ENCODE results near the gene ACOT11.

Gene ACOT11

DNA sequence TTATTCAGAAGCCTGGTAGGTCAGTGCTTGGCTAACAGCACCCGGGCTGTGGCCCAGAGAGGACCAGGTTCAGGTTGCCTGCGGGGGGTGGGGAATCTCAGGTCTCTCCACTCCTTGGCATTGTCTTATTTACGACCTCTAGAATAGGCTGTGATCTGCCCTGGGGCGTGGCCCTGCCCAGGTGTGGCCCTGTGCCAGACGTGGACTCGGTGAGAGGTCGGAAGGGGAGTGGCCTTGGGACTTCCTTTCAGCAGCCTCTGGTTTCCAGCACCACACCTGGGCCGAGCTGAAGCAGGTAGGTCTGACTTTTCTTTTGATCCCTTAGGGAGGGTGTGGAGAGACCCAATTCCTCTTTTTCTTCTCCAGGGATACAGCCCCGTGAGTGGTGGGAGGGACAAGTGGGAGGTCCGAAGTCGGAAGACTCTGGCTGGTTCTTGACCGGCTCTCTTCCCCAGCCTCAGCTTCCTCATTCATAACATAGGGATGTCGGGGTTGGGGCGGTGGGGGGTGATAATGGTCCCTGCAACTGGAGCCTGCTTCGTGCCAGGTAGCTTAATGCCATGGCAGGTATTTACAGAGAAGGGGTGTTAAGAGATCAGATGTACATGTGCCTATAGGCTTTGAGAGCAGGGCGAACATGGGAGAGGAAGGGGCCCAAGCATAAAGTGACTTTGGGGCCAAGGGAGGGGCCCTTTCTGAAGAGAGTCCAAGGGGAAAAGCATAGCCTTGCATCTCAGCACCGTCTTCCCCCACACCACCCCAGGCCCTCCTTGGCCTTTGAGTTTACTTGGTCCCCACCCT lies 16.5 kb downstream of the ACOT11 start:
- CTCF ChIA-PET = interaction anchor here (0.7 to 2.6 kb wide), 6 partner anchors 8 to 16 kb away, joined by 3 to 9 read pairs (median 4); partner anchors contain the start of gene ACOT11
- peak overlapping the region in 1 of 7 experiments; percentile 6 for H3K4me3 ChIP-seq (ENCODE audit: control insufficient read depth in 1 of 7, extremely low read depth in 1 of 7, insufficient read depth in 4 of 7, low read depth in 2 of 7, low read length in 6 of 7)
- POLR2A ChIA-PET = interaction anchor here (1.4 kb wide), 1 partner anchor 17 kb away, joined by 4 read pairs; the partner anchor contains the start of gene ACOT11
- no peaks in the 10 kb centered on the region for H3K27me3 ChIP-seq (replicated peaks in 2 of 5; ENCODE audit: control insufficient read depth in 4 of 5, insufficient read depth in 5 of 5, low read length in 4 of 5)
- peaks cover 0 to 34% (median 15%) of the 10 kb centered on the region in 4 experiments for H3K4me1 ChIP-seq (ENCODE audit: control extremely low read depth in 1 of 4, control insufficient read depth in 4 of 4, insufficient read depth in 4 of 4, low read length in 3 of 4)
- DNase-seq = no peak
- WGBS (ENCODE audit: insufficient coverage) = 62% methylated on average over 8 of the region's 17 CpGs
- peaks cover 0 to 2% (median 0%) of the 10 kb centered on the region in 4 experiments for H3K36me3 ChIP-seq (ENCODE audit: control insufficient read depth in 4 of 4, insufficient read depth in 4 of 4, low read length in 3 of 4)
- no peaks in the 10 kb centered on the region for H3K9me3 ChIP-seq (ENCODE audit: control extremely low read depth in 1 of 5, control insufficient read depth in 4 of 5, insufficient read depth in 2 of 5, low read depth in 1 of 5, low read length in 4 of 5)
- no peak overlapping the region for H3K27ac ChIP-seq (ENCODE audit: insufficient read depth in 1 of 2, low read depth in 1 of 2, low read length in 2 of 2, poor library complexity in 1 of 2, severe bottlenecking in 2 of 2)

DNA sequence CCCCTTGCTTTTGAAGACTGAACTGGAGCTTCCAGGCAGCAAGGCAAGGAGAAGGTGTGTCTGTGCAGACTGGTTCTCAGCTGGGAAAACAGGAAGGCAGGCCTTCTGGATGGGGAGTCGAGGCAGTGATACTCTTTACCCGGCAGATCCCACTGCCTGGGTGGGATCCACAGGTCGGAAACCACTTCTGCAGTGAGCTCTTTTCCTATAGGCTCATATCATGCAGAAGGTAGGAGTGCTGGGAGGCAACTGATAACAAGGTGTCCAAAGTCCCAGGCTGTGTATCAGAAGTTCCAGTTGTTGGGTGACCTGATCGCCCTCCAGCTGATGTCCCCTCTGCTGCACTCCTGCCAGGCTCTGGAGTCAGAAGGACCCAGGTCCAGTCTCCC lies 17.1 kb downstream of the ACOT11 start:
- DNase-seq = no peak
- H3K27me3 ChIP-seq (replicated peaks in 2 of 5; ENCODE audit: control insufficient read depth in 4 of 5, insufficient read depth in 5 of 5, low read length in 4 of 5) = no peaks in the 10 kb centered on the region
- no peaks in the 10 kb centered on the region for H3K9me3 ChIP-seq (ENCODE audit: control extremely low read depth in 1 of 5, control insufficient read depth in 4 of 5, insufficient read depth in 2 of 5, low read depth in 1 of 5, low read length in 4 of 5)
- no peaks in the 10 kb centered on the region for H3K36me3 ChIP-seq (ENCODE audit: control insufficient read depth in 4 of 4, insufficient read depth in 4 of 4, low read length in 3 of 4)
- ChIA-PET CTCF (interaction anchor here (0.7 to 2.6 kb wide), 4 partner anchors 10 to 17 kb away, joined by 3 to 9 read pairs (median 5); partner anchors contain the start of gene ACOT11), POLR2A (interaction anchor here (1.4 kb wide), 1 partner anchor 17 kb away, joined by 4 read pairs; the partner anchor contains the start of gene ACOT11)
- H3K27ac ChIP-seq (ENCODE audit: insufficient read depth in 1 of 2, low read depth in 1 of 2, low read length in 2 of 2, poor library complexity in 1 of 2, severe bottlenecking in 2 of 2) = no peak overlapping the region
- WGBS (ENCODE audit: insufficient coverage) = 100% methylated on average over 4 of the region's 4 CpGs
- H3K4me1 ChIP-seq (ENCODE audit: control extremely low read depth in 1 of 4, control insufficient read depth in 4 of 4, insufficient read depth in 4 of 4, low read length in 3 of 4) = peaks cover 0 to 40% (median 13%) of the 10 kb centered on the region in 4 experiments
- H3K4me3 ChIP-seq (ENCODE audit: control insufficient read depth in 1 of 7, extremely low read depth in 1 of 7, insufficient read depth in 4 of 7, low read depth in 2 of 7, low read length in 6 of 7) = no peak overlapping the region

DNA sequence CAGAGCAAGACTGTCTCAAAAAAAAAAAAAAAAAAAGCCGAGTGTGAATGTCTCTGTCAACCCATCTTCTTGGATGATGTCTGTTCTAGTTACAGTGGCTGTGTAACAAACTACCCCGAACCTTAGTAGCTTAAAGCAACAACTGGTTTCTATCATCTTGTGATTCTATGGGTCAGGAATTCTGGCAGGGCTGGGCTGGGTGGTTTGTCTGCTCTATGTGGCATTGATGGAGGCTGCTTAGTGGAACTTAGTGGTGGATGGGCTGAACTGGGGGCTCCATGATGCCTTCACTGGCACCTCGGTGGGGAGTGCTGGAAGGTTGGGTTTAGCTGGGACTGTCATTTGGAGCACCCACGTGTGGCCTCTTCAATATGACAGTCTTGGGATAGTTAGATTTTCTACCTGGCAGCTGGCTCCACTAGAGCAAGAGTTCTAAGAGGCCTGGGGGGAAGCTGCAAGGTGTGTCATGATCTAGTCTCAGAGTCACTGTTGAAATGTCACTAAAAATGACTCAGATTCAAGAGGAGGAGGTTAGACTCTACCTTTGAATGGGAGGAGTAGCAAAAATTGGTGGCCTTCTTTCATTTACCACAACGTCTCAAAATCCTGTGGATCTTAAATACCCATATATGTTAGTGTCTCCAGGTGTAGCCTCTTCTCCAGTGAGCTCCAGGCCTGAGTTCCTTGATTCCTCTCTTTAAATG lies 18.6 kb downstream of the ACOT11 start:
- no peaks in the 10 kb centered on the region for H3K27me3 ChIP-seq (replicated peaks in 2 of 5; ENCODE audit: control insufficient read depth in 4 of 5, insufficient read depth in 5 of 5, low read length in 4 of 5)
- no peaks in the 10 kb centered on the region for H3K9me3 ChIP-seq (ENCODE audit: control extremely low read depth in 1 of 5, control insufficient read depth in 4 of 5, insufficient read depth in 2 of 5, low read depth in 1 of 5, low read length in 4 of 5)
- H3K4me1 ChIP-seq (ENCODE audit: control extremely low read depth in 1 of 4, control insufficient read depth in 4 of 4, insufficient read depth in 4 of 4, low read length in 3 of 4) = peaks cover 0 to 55% (median 22%) of the 10 kb centered on the region in 4 experiments
- H3K36me3 ChIP-seq (ENCODE audit: control insufficient read depth in 4 of 4, insufficient read depth in 4 of 4, low read length in 3 of 4) = no peaks in the 10 kb centered on the region
- ChIA-PET POLR2A (interaction anchor here (0.7 kb wide), 1 partner anchor 29 kb away, joined by 6 read pairs; no protein-coding TSS in a partner anchor), CTCF (interaction anchor here (0.7 to 2.6 kb wide), 2 partner anchors 11 to 19 kb away, joined by 3 to 9 read pairs; partner anchors contain the start of gene ACOT11)
- no peak for DNase-seq
- no peak overlapping the region for H3K27ac ChIP-seq (ENCODE audit: insufficient read depth in 1 of 2, low read depth in 1 of 2, low read length in 2 of 2, poor library complexity in 1 of 2, severe bottlenecking in 2 of 2)
- 100% methylated on average over 2 of the region's 5 CpGs for WGBS (ENCODE audit: insufficient coverage)
- no peak overlapping the region for H3K4me3 ChIP-seq (ENCODE audit: control insufficient read depth in 1 of 7, extremely low read depth in 1 of 7, insufficient read depth in 4 of 7, low read depth in 2 of 7, low read length in 6 of 7)

GRCh38 chr1:54567961-54568360 lies 19.9 kb downstream of the ACOT11 start:
- no peak for DNase-seq
- no peak overlapping the region for H3K4me3 ChIP-seq (ENCODE audit: control insufficient read depth in 1 of 7, extremely low read depth in 1 of 7, insufficient read depth in 4 of 7, low read depth in 2 of 7, low read length in 6 of 7)
- H3K36me3 ChIP-seq (ENCODE audit: control insufficient read depth in 4 of 4, insufficient read depth in 4 of 4, low read length in 3 of 4) = no peaks in the 10 kb centered on the region
- H3K27ac ChIP-seq (ENCODE audit: insufficient read depth in 1 of 2, low read depth in 1 of 2, low read length in 2 of 2, poor library complexity in 1 of 2, severe bottlenecking in 2 of 2) = no peak overlapping the region
- ChIA-PET CTCF (no interaction called here), POLR2A (no interaction called here)
- no peaks in the 10 kb centered on the region for H3K27me3 ChIP-seq (replicated peaks in 2 of 5; ENCODE audit: control insufficient read depth in 4 of 5, insufficient read depth in 5 of 5, low read length in 4 of 5)
- H3K9me3 ChIP-seq (ENCODE audit: control extremely low read depth in 1 of 5, control insufficient read depth in 4 of 5, insufficient read depth in 2 of 5, low read depth in 1 of 5, low read length in 4 of 5) = no peaks in the 10 kb centered on the region
- peaks cover under 1 to 69% (median 36%) of the 10 kb centered on the region in 4 experiments for H3K4me1 ChIP-seq (ENCODE audit: control extremely low read depth in 1 of 4, control insufficient read depth in 4 of 4, insufficient read depth in 4 of 4, low read length in 3 of 4)
- no CpG with 5 or more reads among the region's 5 CpGs for WGBS (ENCODE audit: insufficient coverage)

DNA sequence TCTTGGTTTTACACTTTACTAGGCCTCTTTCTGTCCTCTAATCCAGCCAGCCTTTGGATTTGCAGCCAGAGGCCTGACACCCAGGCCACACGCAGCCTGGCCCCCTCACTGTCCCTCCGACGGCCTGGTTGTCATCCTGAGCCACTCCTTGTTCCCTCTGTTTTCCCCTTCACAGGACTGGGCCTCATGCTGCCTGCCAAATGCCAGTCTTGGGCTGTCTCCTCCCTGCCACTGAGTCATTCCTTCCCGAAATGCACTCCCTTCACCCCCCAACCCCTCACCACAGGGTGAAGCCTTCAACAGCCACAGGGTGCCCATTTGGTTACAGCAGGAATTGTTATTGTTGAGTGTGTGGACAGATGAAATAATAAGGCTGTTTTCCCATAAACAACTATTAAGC lies 21.3 kb downstream of the ACOT11 start:
- POLR2A ChIA-PET = no interaction called here
- CTCF ChIA-PET = interaction anchor here (1.1 to 1.7 kb wide), 3 partner anchors 8 to 22 kb away, joined by 3 to 6 read pairs (median 3); partner anchors contain the start of gene ACOT11

DNA sequence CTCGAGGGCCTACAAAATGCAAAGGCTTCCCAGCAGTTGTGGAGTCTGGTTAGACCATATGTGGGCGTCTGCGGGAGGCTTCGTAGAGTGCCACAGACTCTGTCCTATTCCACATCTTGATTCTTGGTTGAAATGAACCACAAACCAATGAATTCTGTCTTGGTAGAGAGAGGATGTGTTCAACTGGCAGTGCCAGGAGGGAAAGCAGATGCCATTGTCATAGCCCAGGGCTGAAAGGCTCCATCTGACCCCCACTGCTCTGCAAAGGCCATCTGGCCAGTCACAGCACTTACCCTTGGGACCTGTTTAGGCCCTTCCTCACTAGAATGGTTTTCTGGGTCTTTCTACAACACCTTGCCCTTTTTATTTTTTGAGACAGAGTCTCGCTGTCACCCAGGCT lies 22.1 kb downstream of the ACOT11 start:
- ChIA-PET POLR2A (no interaction called here), CTCF (interaction anchor here (0.6 to 1.7 kb wide), 2 partner anchors 22 to 62 kb away, joined by 4 to 6 read pairs; partner anchors contain the start of gene ACOT11)
- Histone ChIP-seq H3K36me3 (ENCODE audit: control insufficient read depth in 4 of 4, insufficient read depth in 4 of 4, low read length in 3 of 4) (no peaks in the 10 kb centered on the region), H3K4me3 (ENCODE audit: control insufficient read depth in 1 of 7, extremely low read depth in 1 of 7, insufficient read depth in 4 of 7, low read depth in 2 of 7, low read length in 6 of 7) (no peak overlapping the region), H3K27ac (ENCODE audit: insufficient read depth in 1 of 2, low read depth in 1 of 2, low read length in 2 of 2, poor library complexity in 1 of 2, severe bottlenecking in 2 of 2) (no peak overlapping the region), H3K4me1 (ENCODE audit: control extremely low read depth in 1 of 4, control insufficient read depth in 4 of 4, insufficient read depth in 4 of 4, low read length in 3 of 4) (peaks cover 2 to 79% (median 32%) of the 10 kb centered on the region in 4 experiments), H3K27me3 (replicated peaks in 2 of 5; ENCODE audit: control insufficient read depth in 4 of 5, insufficient read depth in 5 of 5, low read length in 4 of 5) (no peaks in the 10 kb centered on the region), H3K9me3 (ENCODE audit: control extremely low read depth in 1 of 5, control insufficient read depth in 4 of 5, insufficient read depth in 2 of 5, low read depth in 1 of 5, low read length in 4 of 5) (no peaks in the 10 kb centered on the region)
- 90% methylated on average over 4 of the region's 5 CpGs for WGBS (ENCODE audit: insufficient coverage)
- no peak for DNase-seq

More for the DNA sequence above, 21.3 kb downstream of the ACOT11 start:
- Histone ChIP-seq H3K27ac (ENCODE audit: insufficient read depth in 1 of 2, low read depth in 1 of 2, low read length in 2 of 2, poor library complexity in 1 of 2, severe bottlenecking in 2 of 2) (no peak overlapping the region), H3K27me3 (replicated peaks in 2 of 5; ENCODE audit: control insufficient read depth in 4 of 5, insufficient read depth in 5 of 5, low read length in 4 of 5) (no peaks in the 10 kb centered on the region), H3K4me1 (ENCODE audit: control extremely low read depth in 1 of 4, control insufficient read depth in 4 of 4, insufficient read depth in 4 of 4, low read length in 3 of 4) (peaks cover 2 to 78% (median 35%) of the 10 kb centered on the region in 4 experiments), H3K36me3 (ENCODE audit: control insufficient read depth in 4 of 4, insufficient read depth in 4 of 4, low read length in 3 of 4) (no peaks in the 10 kb centered on the region), H3K9me3 (ENCODE audit: control extremely low read depth in 1 of 5, control insufficient read depth in 4 of 5, insufficient read depth in 2 of 5, low read depth in 1 of 5, low read length in 4 of 5) (no peaks in the 10 kb centered on the region), H3K4me3 (ENCODE audit: control insufficient read depth in 1 of 7, extremely low read depth in 1 of 7, insufficient read depth in 4 of 7, low read depth in 2 of 7, low read length in 6 of 7) (no peak overlapping the region)
- WGBS (ENCODE audit: insufficient coverage) = 74% methylated on average over 3 of the region's 4 CpGs
- no peak for DNase-seq

All from common myeloid progenitor, CD34-positive (primary cell).